Activated naive CD4-positive, alpha-beta T cell treated with anti-CD3 and anti-CD28 coated beads, Interleukin-2, amount 10 ng/mL, durations not matched to agents 7 days and 5 days (primary cell): ENCODE data around the gene NUDT2.
"Not testable (repeated sequence)": the region's sequence is repeated elsewhere in the genome, so short reads cannot be mapped to it uniquely, and the experiment has no call there.

Source experiments
- CTCF ChIA-PET: fragments of 350-600 bp; sonication (Branson Sonifier 250); formaldehyde crosslinking; loops from one replicate; lab custom pipeline; 2021; ENCODE audit warnings: antibody characterized with exemption; lab: Charles Lee
- DNase-seq: peaks from one replicate; pipeline ENCODE4 v3.0.0-alpha.2; 2020
- H3K27ac Mint-ChIP-seq: one replicate; pipeline ENCODE4 v1.8.0; 2021; ENCODE audit warnings: mild to moderate bottlenecking, moderate library complexity, mixed read lengths
- H3K27me3 Mint-ChIP-seq: one replicate; pipeline ENCODE4 v1.8.0; 2021; ENCODE audit warnings: mild to moderate bottlenecking, mixed read lengths
- H3K36me3 Mint-ChIP-seq: one replicate; pipeline ENCODE4 v1.8.0; 2021; ENCODE audit warnings: mixed read lengths
- H3K4me1 Mint-ChIP-seq: one replicate; pipeline ENCODE4 v1.8.0; 2021; ENCODE audit warnings: mixed read lengths
- H3K4me3 Mint-ChIP-seq: one replicate; pipeline ENCODE4 v1.8.0; 2021; ENCODE audit warnings: mild to moderate bottlenecking, moderate library complexity, mixed read lengths
- H3K9me3 Mint-ChIP-seq: one replicate; pipeline ENCODE4 v1.8.0; 2021; ENCODE audit warnings: mixed read lengths

NUDT2 gene

GRCh38 chr9:34326690-34327089 lies 2.7 kb upstream of the NUDT2 start:
- Mint-ChIP-seq H3K4me3 (no peak overlapping the region), H3K36me3 (peaks cover 1% of the 10 kb centered on the region), H3K4me1 (peaks cover 32% of the 10 kb centered on the region), H3K9me3 (no peaks in the 10 kb centered on the region), H3K27ac (no peak overlapping the region), H3K27me3 (no peaks in the 10 kb centered on the region)
- CTCF ChIA-PET = no interaction called here
- no peak for DNase-seq

- Mint-ChIP-seq H3K4me1 (peaks cover 43% of the 10 kb centered on the region), H3K9me3 (no peaks in the 10 kb centered on the region), H3K27me3 (no peaks in the 10 kb centered on the region), H3K4me3 (peak overlapping the region; percentile 97), H3K27ac (peak overlapping the region; percentile 97), H3K36me3 (peaks cover 3% of the 10 kb centered on the region)
- DNase-seq = no peak
- CTCF ChIA-PET = interaction anchor here (1.0 to 1.3 kb wide), 3 partner anchors 10 to 51 kb away, joined by 3 to 6 read pairs (median 5); partner anchors contain the start of gene MYORG
These were observed 826 bp upstream of the NUDT2 start for GRCh38 chr9:34328500-34328986.

- Mint-ChIP-seq H3K4me1 (peaks cover 43% of the 10 kb centered on the region), H3K27ac (no peak overlapping the region), H3K4me3 (peak overlapping the region; percentile 27), H3K27me3 (no peaks in the 10 kb centered on the region), H3K36me3 (peaks cover 4% of the 10 kb centered on the region), H3K9me3 (no peaks in the 10 kb centered on the region)
- DNase-seq = no peak
- CTCF ChIA-PET = interaction anchor here (0.8 to 6.4 kb wide), 4 partner anchors 11 to 260 kb away, joined by 3 to 119 read pairs (median 4); partner anchors contain the start of gene MYORG
These were observed 1.8 kb downstream of the NUDT2 start for GRCh38 chr9:34331196-34331595.

GRCh38 chr9:34332076-34332964 lies 3.0 kb downstream of the NUDT2 start:
- DNase-seq = peak; percentile 26
- no peak overlapping the region for H3K27ac Mint-ChIP-seq
- peaks cover 7% of the 10 kb centered on the region for H3K36me3 Mint-ChIP-seq
- no peaks in the 10 kb centered on the region for H3K9me3 Mint-ChIP-seq
- CTCF ChIA-PET = interaction anchor here (0.8 to 6.4 kb wide), 11 partner anchors 10 to 302 kb away, joined by 3 to 119 read pairs (median 4); partner anchors contain the start of gene MYORG
- H3K27me3 Mint-ChIP-seq = no peaks in the 10 kb centered on the region
- peaks cover 35% of the 10 kb centered on the region for H3K4me1 Mint-ChIP-seq
- H3K4me3 Mint-ChIP-seq = peak overlapping the region; percentile 19

GRCh38 chr9:34333836-34334235 lies 4.5 kb downstream of the NUDT2 start:
- no peak overlapping the region for H3K27ac Mint-ChIP-seq
- no peaks in the 10 kb centered on the region for H3K9me3 Mint-ChIP-seq
- no peak overlapping the region for H3K4me3 Mint-ChIP-seq
- CTCF ChIA-PET = interaction anchor here (0.6 to 6.4 kb wide), 7 partner anchors 16 to 457 kb away, joined by 3 to 119 read pairs (median 4); partner anchors contain the start of gene MYORG
- peaks cover 11% of the 10 kb centered on the region for H3K36me3 Mint-ChIP-seq
- no peak for DNase-seq
- no peaks in the 10 kb centered on the region for H3K27me3 Mint-ChIP-seq
- H3K4me1 Mint-ChIP-seq = peaks cover 26% of the 10 kb centered on the region

- Mint-ChIP-seq H3K4me1 (peaks cover 26% of the 10 kb centered on the region), H3K9me3 (no peaks in the 10 kb centered on the region), H3K27me3 (no peaks in the 10 kb centered on the region), H3K27ac (no peak overlapping the region), H3K36me3 (peaks cover 12% of the 10 kb centered on the region), H3K4me3 (no peak overlapping the region)
- CTCF ChIA-PET = interaction anchor here (0.6 to 6.4 kb wide), 8 partner anchors 15 to 457 kb away, joined by 3 to 119 read pairs (median 4); partner anchors contain the start of gene MYORG
- no peak for DNase-seq
These were observed 5.0 kb downstream of the NUDT2 start for GRCh38 chr9:34334337-34334824.

- H3K27me3 Mint-ChIP-seq = no peaks in the 10 kb centered on the region
- peaks cover 12% of the 10 kb centered on the region for H3K36me3 Mint-ChIP-seq
- H3K4me1 Mint-ChIP-seq = peaks cover 24% of the 10 kb centered on the region
- DNase-seq = no peak
- CTCF ChIA-PET = interaction anchor here (1.2 to 6.4 kb wide), 5 partner anchors 15 to 78 kb away, joined by 3 to 119 read pairs (median 4); partner anchors contain the start of gene MYORG
- no peak overlapping the region for H3K27ac Mint-ChIP-seq
- no peaks in the 10 kb centered on the region for H3K9me3 Mint-ChIP-seq
- no peak overlapping the region for H3K4me3 Mint-ChIP-seq
These were observed 5.5 kb downstream of the NUDT2 start for GRCh38 chr9:34334916-34335315.

GRCh38 chr9:34335376-34335775 lies 6.0 kb downstream of the NUDT2 start:
- Mint-ChIP-seq H3K4me1 (peaks cover 20% of the 10 kb centered on the region), H3K36me3 (peaks cover 14% of the 10 kb centered on the region), H3K27ac (no peak overlapping the region), H3K27me3 (no peaks in the 10 kb centered on the region), H3K4me3 (no peak overlapping the region), H3K9me3 (no peaks in the 10 kb centered on the region)
- no peak for DNase-seq
- CTCF ChIA-PET = interaction anchor here (1.4 to 6.4 kb wide), 3 partner anchors 42 to 79 kb away, joined by 3 to 119 read pairs (median 3); partner anchors contain the start of gene MYORG

GRCh38 chr9:34337403-34337802 lies 8.0 kb downstream of the NUDT2 start:
- Mint-ChIP-seq H3K4me3 (no peak overlapping the region), H3K27ac (no peak overlapping the region), H3K27me3 (no peaks in the 10 kb centered on the region), H3K9me3 (no peaks in the 10 kb centered on the region), H3K36me3 (peaks cover 21% of the 10 kb centered on the region), H3K4me1 (peaks cover 4% of the 10 kb centered on the region)
- CTCF ChIA-PET = interaction anchor here (0.9 kb wide), 1 partner anchor 211 kb away, joined by 3 read pairs; no protein-coding TSS in a partner anchor
- DNase-seq = no peak

- CTCF ChIA-PET, H3K9me3 Mint-ChIP-seq, H3K4me3 Mint-ChIP-seq, H3K27me3 Mint-ChIP-seq, H3K27ac Mint-ChIP-seq, H3K4me1 Mint-ChIP-seq, DNase-seq: not testable (repeated sequence)
- H3K36me3 Mint-ChIP-seq = peaks cover 22% of the 10 kb centered on the region
These were observed 8.7 kb downstream of the NUDT2 start for GRCh38 chr9:34338079-34338478.

GRCh38 chr9:34338665-34339385 lies 9.5 kb downstream of the NUDT2 start:
- peaks cover 28% of the 10 kb centered on the region for H3K36me3 Mint-ChIP-seq
- no peaks in the 10 kb centered on the region for H3K4me1 Mint-ChIP-seq
- no peak for DNase-seq
- no peaks in the 10 kb centered on the region for H3K9me3 Mint-ChIP-seq
- no peak overlapping the region for H3K4me3 Mint-ChIP-seq
- CTCF ChIA-PET = interaction anchor here (0.8 kb wide), 1 partner anchor 41 kb away, joined by 3 read pairs; no protein-coding TSS in a partner anchor
- H3K27ac Mint-ChIP-seq = no peak overlapping the region
- no peaks in the 10 kb centered on the region for H3K27me3 Mint-ChIP-seq

- H3K27ac Mint-ChIP-seq = no peak overlapping the region
- H3K4me1 Mint-ChIP-seq = no peaks in the 10 kb centered on the region
- H3K9me3 Mint-ChIP-seq = no peaks in the 10 kb centered on the region
- DNase-seq = no peak
- no peak overlapping the region for H3K4me3 Mint-ChIP-seq
- H3K27me3 Mint-ChIP-seq = no peaks in the 10 kb centered on the region
- H3K36me3 Mint-ChIP-seq = peaks cover 24% of the 10 kb centered on the region
- CTCF ChIA-PET = interaction anchor here (1.4 kb wide), 1 partner anchor 10 kb away, joined by 4 read pairs; no protein-coding TSS in a partner anchor
These were observed 12.4 kb downstream of the NUDT2 start for GRCh38 chr9:34341659-34342295.

GRCh38 chr9:34343090-34343489 lies 13.7 kb downstream of the NUDT2 start:
- H3K36me3 Mint-ChIP-seq = peaks cover 24% of the 10 kb centered on the region

More at GRCh38 chr9:34343090-34343489, 13.7 kb downstream of the NUDT2 start:
- Mint-ChIP-seq H3K4me1 (no peaks in the 10 kb centered on the region), H3K9me3 (no peaks in the 10 kb centered on the region), H3K27ac (no peak overlapping the region), H3K27me3 (no peaks in the 10 kb centered on the region), H3K4me3 (no peak overlapping the region)
- DNase-seq = no peak
- CTCF ChIA-PET = interaction anchor here (1.4 kb wide), 1 partner anchor 33 kb away, joined by 3 read pairs; no protein-coding TSS in a partner anchor
